GM13976 (cell line): Measurements from ENCODE around the gene BCAT1.

ENCODE experiments used
- DNase-seq: peaks from one replicate; pipeline ENCODE4 v3.0.0; 2012; ENCODE audit warnings: low spot score
- in situ Hi-C: fragments of 300-500 bp; cut with MboI; formaldehyde crosslinking; loops from one replicate; pipeline ENCODE4 v1.12.0; 2022; ENCODE audit warnings: low sequenced_read_pairs, mixed read lengths, inconsistent platforms; ENCODE audit not compliant: unreplicated experiment
- TF ChIP-seq, protein P1 (sequence below): IDR thresholded peaks from 2 replicates; pipeline ENCODE4 v1.5.1; 2012; ENCODE audit warnings: borderline replicate concordance, mild to moderate bottlenecking; ENCODE audit not compliant: insufficient read depth; ENCODE audit errors: extremely low read depth, missing control alignments, control extremely low read depth

Gene BCAT1

DNA sequence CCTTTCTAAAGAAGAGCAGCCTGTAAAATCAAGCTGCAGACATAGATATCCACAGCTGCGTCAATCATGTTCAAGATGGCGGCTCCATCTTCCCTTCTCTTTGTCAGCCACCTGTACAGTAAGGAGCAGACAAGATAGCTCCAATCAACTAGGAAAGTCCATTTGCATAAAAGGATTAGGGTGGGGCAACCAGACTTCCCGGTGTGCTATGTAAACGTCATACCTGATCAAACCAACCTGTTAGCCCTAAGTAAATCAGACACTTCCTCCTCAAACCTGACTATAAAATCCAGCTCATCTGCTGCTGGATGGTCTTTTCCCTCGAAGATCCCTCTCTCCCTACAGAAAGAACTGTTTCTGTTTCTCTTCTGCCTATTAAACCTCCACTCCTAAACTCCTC, 60.1 kb downstream of the BCAT1 start:
- DNase-seq, result no peak
- in situ Hi-C loops, result no loop called here
- TF ChIP-seq, protein P1, sequence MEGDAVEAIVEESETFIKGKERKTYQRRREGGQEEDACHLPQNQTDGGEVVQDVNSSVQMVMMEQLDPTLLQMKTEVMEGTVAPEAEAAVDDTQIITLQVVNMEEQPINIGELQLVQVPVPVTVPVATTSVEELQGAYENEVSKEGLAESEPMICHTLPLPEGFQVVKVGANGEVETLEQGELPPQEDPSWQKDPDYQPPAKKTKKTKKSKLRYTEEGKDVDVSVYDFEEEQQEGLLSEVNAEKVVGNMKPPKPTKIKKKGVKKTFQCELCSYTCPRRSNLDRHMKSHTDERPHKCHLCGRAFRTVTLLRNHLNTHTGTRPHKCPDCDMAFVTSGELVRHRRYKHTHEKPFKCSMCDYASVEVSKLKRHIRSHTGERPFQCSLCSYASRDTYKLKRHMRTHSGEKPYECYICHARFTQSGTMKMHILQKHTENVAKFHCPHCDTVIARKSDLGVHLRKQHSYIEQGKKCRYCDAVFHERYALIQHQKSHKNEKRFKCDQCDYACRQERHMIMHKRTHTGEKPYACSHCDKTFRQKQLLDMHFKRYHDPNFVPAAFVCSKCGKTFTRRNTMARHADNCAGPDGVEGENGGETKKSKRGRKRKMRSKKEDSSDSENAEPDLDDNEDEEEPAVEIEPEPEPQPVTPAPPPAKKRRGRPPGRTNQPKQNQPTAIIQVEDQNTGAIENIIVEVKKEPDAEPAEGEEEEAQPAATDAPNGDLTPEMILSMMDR, result no peak

DNA sequence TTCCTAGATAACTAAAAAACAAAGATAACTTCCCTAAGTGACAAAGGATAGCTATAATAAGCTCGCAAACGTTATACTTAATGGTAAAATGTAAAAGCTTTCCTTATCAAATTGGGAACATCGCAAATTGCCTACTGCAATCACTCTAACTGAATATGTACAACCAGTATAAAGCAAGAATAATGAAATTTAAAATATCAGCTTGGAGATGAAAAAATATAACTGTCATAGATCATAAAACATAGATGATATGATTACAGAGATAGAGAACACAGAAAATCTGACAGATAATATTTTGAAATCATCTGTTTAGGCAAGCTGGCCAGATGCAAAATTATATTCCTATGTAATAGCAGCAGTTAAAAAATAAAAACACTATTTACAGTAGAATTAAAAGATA, 64.0 kb downstream of the BCAT1 start:
- TF ChIP-seq, protein P1, result no peak
- in situ Hi-C loops, result no loop called here
- no peak for DNase-seq

DNA sequence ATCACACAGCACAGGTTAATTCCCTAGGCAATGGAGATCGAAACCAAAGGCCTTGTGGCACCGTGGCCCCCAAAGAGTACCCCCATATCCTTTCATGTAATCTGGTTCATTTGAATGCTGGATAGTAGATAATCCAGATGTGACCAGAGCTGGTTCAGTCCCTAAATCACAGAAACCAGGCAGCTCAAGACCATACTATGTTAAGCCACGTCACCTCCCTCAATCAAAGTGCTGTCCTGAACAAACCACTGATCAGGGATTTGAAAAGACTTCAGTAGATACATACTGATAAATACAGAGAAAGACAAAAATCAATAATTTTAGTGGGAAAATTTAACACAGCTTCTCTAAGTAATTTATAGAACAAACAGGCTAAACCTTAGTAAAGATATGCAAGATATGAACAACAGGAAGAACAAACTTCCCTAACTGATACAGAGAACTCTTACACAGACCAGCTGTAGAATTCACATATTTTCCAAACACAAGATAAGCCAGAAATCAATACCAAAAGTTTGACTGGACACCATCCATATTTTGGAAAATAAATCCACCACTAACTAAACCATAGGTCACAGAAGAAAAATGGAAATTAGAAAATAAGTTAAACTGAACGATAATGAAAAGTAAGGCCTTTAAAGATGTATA, 67.1 kb downstream of the BCAT1 start:
- DNase-seq, result no peak
- in situ Hi-C loops, result no loop called here
- TF ChIP-seq, protein P1, result no peak

DNA sequence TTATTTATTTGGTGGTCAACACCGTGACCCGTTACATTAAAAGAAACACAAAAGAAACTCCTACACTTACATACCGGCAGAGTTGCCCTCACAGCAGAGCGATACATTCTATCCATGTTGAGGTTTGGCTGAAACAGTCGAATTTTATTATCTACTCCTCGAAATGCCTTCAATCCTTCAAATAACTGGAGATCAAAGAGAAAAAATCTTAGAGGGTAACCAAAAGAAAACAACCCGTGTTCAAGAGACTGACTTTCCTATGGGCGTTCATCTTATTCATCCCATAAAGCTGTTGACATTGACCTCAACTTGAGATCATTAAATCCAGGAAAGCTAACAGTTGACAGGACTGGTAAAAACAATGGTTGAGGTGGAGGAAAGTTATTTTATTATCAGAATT, 67.7 kb downstream of the BCAT1 start:
- in situ Hi-C loops, result no loop called here
- no peak for DNase-seq
- TF ChIP-seq, protein P1, result no peak

DNA sequence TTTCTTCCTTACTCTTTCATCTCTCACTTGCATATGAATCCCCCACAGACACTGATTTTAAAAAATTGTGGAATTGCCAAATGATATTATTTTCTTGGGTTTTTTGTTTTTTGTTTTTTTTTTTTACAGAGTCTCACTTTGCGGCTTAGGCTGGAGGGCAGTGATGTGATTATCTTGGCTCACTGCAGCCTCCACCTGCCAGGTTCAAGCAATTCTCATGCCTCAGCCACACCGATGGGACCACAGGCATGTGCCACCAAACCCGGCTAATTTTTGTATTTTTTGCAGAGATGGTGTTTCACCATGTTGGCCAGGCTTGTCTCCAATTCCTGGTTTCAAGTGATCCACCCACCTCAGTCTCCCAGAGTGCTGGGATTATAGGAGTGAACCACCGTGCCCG, 68.2 kb downstream of the BCAT1 start:
- TF ChIP-seq, protein P1, result no peak
- DNase-seq, result no peak
- in situ Hi-C loops, result no loop called here

DNA sequence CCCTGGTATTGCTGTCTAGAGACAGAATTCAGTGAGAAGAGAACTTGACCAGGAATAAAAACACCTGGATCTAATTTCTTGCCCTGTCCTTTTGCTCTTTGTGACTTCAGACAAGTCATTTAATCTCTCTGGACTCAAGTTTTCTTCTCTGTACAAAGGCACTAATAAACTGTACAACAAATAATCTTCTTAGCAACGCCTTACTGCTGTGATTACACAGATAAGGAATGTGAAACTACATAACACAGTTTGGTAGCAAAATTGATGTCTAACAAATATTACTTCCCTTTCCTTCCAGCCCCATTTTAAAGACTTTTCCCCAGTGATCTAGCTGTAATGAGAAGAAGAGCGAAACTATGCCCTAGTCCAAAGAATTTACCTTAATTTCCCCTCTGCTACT, 69.3 kb downstream of the BCAT1 start:
- TF ChIP-seq, protein P1, result no peak
- DNase-seq, result no peak
- in situ Hi-C loops, result no loop called here

DNA sequence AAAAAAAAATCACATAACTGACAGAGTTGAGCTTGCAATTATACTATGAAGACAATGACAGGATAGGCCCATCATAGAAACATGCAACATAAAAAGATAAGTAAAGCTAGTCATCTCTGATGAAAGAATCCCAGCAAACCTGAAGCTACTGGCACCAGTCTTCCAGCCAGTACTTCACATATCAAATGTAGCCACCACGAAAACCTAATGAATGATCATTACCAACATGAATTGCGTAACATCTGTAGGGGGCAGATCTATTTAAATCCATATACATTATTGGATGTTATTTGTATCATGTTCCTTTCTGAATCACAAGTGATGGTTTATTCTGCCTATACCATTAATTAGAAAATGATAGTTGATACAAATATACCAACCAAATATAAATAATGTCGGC, 73.9 kb downstream of the BCAT1 start:
- TF ChIP-seq, protein P1, result no peak
- no peak for DNase-seq
- in situ Hi-C loops, result no loop called here
